ENCODE results near the gene CTRB1.

CTRB1 gene

DNA sequence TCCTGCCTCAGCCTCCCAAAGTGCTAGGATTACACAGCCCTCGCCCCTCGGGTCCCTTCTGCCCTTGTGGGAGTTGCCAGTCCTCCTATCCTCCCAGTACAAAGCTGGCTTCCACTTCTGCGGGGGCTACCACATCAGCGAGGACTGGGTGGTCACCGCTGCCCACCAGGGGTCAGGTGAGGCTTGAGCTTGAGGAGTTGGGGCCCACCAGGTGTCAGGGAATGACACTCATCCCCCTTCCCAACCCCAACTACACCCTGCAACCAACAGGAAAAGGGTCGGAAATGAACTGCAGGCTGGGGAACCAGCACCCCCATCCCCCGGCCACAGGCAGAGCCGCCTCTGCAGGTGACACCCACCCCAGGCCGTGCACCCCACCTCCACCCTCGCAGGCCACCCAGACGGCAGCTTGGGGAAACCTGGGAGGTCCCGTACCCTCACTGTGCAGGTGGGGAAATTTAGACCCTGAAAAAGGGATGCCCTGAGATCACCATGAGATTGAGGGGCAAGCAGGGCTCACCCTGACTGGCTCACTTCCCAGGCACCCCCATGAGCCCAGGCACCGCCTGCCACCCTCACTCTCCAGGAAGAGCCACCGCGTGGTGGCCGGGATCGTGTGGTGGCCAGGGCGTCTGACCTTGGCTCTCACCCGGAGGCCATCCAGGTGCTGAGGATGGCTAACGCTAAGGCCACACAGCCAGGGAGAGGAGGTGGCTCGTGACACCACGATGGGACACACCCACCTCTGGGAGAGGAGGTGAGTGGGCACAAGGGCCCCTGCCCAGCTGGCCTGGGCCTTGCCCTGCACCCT, 8.0 kb downstream of the CTRB1 start:
- TF ChIP-seq, protein P1, sequence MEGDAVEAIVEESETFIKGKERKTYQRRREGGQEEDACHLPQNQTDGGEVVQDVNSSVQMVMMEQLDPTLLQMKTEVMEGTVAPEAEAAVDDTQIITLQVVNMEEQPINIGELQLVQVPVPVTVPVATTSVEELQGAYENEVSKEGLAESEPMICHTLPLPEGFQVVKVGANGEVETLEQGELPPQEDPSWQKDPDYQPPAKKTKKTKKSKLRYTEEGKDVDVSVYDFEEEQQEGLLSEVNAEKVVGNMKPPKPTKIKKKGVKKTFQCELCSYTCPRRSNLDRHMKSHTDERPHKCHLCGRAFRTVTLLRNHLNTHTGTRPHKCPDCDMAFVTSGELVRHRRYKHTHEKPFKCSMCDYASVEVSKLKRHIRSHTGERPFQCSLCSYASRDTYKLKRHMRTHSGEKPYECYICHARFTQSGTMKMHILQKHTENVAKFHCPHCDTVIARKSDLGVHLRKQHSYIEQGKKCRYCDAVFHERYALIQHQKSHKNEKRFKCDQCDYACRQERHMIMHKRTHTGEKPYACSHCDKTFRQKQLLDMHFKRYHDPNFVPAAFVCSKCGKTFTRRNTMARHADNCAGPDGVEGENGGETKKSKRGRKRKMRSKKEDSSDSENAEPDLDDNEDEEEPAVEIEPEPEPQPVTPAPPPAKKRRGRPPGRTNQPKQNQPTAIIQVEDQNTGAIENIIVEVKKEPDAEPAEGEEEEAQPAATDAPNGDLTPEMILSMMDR (IDR thresholded peaks at IDR 0.05; ENCODE audit: control insufficient read depth, extremely low read depth, insufficient read depth), result no peak
- no peak overlapping the region for H3K4me3 ChIP-seq (ENCODE audit: low read depth, low read length)
- no peak for DNase-seq (ENCODE audit: low read depth)

DNA sequence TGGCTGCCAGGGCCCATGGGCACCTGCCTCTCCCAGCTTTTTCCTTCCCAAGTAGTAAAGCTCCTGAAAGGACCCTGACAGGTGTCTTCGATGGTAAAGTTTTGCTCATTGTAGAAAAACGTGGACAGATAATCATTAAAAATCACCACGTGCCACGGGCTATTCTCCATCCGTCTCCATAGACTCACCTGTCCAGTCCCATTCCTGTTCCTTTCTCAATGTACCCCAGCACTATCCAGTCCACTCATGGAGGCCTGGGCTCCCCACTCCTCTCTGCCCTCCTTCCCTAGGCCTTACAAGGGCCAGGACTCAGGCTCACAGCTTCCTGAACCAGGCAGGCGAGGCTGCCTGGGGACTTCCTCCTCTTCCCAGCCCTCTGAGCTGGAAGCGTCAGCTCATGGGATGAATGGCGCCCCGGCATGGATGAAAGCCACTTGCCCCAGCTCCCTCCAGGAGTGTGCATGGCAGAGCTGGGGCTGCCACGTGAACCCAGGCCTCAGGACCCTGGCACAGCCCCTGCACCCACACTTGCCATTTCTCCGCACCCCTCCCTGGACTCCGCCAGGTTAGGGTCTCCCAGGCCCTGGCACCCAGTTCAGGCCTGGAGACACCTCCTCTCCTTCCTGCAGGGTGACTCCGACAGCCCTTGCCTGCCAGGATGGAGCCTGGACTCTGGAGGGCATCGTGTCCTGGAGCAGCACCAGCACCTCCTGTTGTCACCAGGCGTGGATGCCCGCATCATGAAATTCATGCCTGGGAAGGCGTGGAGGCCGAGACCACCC, 8.8 kb downstream of the CTRB1 start:
- DNase-seq (ENCODE audit: low read depth), result no peak
- TF ChIP-seq, protein P1 (IDR thresholded peaks at IDR 0.05; ENCODE audit: control insufficient read depth, extremely low read depth, insufficient read depth), result no peak
- H3K4me3 ChIP-seq (ENCODE audit: low read depth, low read length), result no peak overlapping the region

DNA sequence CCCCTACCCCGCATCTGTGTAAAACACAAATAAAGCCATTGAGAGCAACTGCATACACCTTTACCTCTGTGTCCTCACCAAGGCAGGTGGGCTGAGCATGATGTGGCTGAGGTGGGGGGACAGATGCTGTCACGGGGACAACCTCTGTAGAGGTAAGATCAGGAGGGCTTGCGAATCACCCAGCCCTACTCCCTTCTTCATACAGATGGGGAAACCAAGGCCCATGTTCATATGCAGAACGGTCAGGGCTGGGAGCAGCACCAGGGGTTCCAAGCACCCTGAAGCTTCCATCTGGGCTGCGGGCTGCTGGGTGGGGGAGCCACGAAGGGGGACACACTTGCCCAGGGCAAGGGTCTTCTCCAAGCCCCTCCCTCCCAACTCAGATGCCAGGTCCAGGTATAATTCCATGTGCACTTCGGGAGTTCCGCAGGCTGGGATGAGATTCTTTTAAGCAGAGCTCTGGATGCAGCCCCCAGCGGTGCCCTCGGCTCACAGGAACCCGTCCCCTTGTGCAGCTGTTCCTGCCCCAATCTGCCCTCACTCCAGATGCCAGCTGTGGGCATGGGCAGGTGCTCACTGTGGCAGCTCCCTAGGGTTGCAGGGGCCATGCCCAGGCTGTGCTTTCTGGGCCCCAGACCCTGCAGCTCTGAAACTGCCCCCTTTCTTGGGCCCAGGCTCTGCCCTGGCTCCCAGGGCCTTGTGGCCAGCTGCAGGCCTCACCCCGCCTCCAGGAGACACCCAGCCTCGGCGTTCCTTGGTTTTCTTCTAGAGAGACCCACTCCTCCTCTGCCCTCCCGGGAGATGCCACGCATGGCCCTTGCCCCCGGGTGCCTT, 9.6 kb downstream of the CTRB1 start:
- no peak overlapping the region for H3K4me3 ChIP-seq (ENCODE audit: low read depth, low read length)
- no peak for DNase-seq (ENCODE audit: low read depth)
- TF ChIP-seq, protein P1 (IDR thresholded peaks at IDR 0.05; ENCODE audit: control insufficient read depth, extremely low read depth, insufficient read depth), result no peak

DNA sequence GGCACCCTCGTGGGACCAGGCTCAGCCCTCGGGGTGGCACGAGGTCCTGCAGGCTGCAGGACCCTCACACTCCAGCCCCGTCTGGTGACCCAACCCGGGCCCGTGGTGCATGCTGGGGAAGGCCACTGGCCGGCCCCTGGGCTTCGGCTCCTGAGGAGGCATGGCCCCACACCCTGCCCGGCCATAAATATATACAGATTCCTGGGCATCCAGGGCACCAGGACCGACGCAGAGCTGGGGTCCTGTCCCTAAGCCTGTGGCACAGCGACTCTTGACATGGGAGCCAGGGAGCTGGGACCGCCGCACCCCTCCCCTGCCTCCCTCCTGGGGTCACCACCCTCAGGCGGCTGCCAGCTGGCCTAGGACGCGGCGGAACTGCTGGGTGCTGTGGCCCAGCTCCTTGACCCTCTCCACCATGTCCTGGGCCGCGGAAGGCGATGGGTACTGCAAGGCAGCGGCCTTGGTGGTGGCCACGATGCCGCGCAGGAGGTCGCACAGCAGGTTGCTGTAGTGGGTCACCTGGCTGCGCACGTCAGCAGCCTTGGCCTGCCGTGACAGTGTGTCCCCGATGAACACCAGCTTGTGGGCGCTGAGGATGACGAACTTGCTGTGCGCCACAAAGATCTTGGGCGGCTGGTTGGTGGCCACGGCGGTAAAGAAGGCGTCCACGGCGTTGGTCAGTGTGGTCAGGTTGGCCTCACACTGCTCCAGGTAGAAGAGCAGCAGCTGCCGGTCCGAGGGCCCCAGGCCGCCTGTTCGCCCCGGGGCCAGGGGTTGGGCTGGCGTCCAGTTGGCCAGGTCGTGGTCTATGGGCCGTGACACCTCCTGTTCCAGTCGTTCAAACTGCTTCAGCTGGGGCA, 10.6 kb downstream of the CTRB1 start:
- TF ChIP-seq, protein P1 (IDR thresholded peaks at IDR 0.05; ENCODE audit: control insufficient read depth, extremely low read depth, insufficient read depth), result no peak
- H3K4me3 ChIP-seq (ENCODE audit: low read depth, low read length), result no peak overlapping the region
- DNase-seq (ENCODE audit: low read depth), result no peak

DNA sequence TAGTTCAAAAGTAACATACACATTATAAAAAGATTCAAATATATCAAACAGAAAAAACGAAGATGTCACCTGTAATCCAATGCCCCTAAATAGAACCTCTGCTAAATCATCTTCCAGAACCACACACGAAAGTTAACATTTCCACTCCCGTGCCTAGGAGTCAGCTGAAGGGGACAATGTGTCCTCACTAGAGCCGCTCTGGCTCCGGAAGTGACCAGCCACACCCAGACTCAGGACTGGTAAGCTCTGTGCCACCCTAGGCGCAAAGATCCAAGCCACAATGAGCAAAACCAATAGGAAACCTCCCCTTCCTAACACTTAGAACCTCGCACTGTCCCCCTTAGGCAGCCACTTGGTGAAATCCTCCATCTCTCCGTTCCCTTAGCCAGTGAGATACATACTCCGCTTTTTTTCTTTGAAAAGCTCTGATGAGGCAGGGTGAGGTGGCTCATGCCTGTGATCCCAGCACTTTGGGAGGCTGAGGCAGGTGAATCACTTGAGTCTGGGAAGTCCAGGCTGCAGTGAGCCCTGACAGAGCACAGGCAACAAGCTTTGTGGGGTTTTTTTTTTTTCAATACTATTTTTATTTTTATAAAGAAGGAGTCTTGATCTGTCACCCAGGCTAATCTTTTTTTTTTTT, 11.8 kb downstream of the CTRB1 start:
- no peak overlapping the region for H3K4me3 ChIP-seq (ENCODE audit: low read depth, low read length)
- no peak for DNase-seq (ENCODE audit: low read depth)
- TF ChIP-seq, protein P1 (IDR thresholded peaks at IDR 0.05; ENCODE audit: control insufficient read depth, extremely low read depth, insufficient read depth), result no peak

Data from LNCaP clone FGC (cell line).